Activated CD4-positive, alpha-beta T cell treated with anti-CD3 and anti-CD28 coated beads, Interleukin-2, amount 10 ng/mL, durations not matched to agents 7 days and 5 days (primary cell): ENCODE results near the gene MYRF. TPM values are rescaled to one million over a fixed set of nuclear protein-coding genes. Genes with fewer than 3 reads are reported as not detected.

Source experiments
- CTCF ChIA-PET: fragments of 350-600 bp; sonication (Branson Sonifier 250); formaldehyde crosslinking; loops from one replicate; lab custom pipeline; 2021; ENCODE audit warnings: antibody characterized with exemption; lab: Charles Lee
- POLR2A ChIA-PET: fragments of 350-600 bp; sonication (Branson Sonifier 250); formaldehyde crosslinking; loops from one replicate; lab custom pipeline; 2021; ENCODE audit warnings: antibody characterized with exemption; lab: Charles Lee
- DNase-seq: peaks from one replicate; pipeline ENCODE4 v3.0.0-alpha.2; 2020
- H3K27ac Mint-ChIP-seq: one replicate; pipeline ENCODE4 v1.8.0; 2021; ENCODE audit warnings: mild to moderate bottlenecking, moderate library complexity, mixed read lengths
- H3K27me3 Mint-ChIP-seq: one replicate; pipeline ENCODE4 v1.8.0; 2021; ENCODE audit warnings: mixed read lengths
- H3K36me3 Mint-ChIP-seq: one replicate; pipeline ENCODE4 v1.8.0; 2021; ENCODE audit warnings: low read depth, mixed read lengths
- H3K4me1 Mint-ChIP-seq: one replicate; pipeline ENCODE4 v1.8.0; 2021; ENCODE audit warnings: mixed read lengths
- H3K4me3 Mint-ChIP-seq: one replicate; pipeline ENCODE4 v1.8.0; 2021; ENCODE audit warnings: mild to moderate bottlenecking, moderate library complexity, mixed read lengths
- H3K9me3 Mint-ChIP-seq: one replicate; pipeline ENCODE4 v1.8.0; 2021; ENCODE audit warnings: mixed read lengths
- total RNA-seq, 2 experiments: library from RNA; stranded (reverse); gene quantifications; one replicate each; pipeline ENCODE4 v1.2.3, GENCODE V29; 2021

MYRF gene
- total RNA-seq, 2 experiments from 2014 or later = 1.1 to 1.2 TPM

GRCh38 chr11:61787928-61788491 is 35.6 kb downstream of the MYRF start:
- Mint-ChIP-seq H3K4me3 (no peak overlapping the region), H3K9me3 (no peaks in the 10 kb centered on the region), H3K4me1 (peaks cover 20% of the 10 kb centered on the region), H3K27ac (no peak overlapping the region), H3K27me3 (no peaks in the 10 kb centered on the region), H3K36me3 (peaks cover 23% of the 10 kb centered on the region)
- DNase-seq = peak; percentile 30
- CTCF ChIA-PET = interaction anchor here (1.0 to 2.0 kb wide), 11 partner anchors 8 to 55 kb away, joined by 3 to 11 read pairs (median 4); no protein-coding TSS in a partner anchor
- POLR2A ChIA-PET = no interaction called here

GRCh38 chr11:61791737-61792309 is 39.4 kb downstream of the MYRF start:
- DNase-seq = peak; percentile 45
- POLR2A ChIA-PET = interaction anchor here (0.6 to 2.2 kb wide), 2 partner anchors 24 to 90 kb away, joined by 4 to 7 read pairs; no protein-coding TSS in a partner anchor
- Mint-ChIP-seq H3K27ac (peak overlapping the region; percentile 98), H3K36me3 (peaks cover 51% of the 10 kb centered on the region), H3K4me1 (peaks cover 44% of the 10 kb centered on the region), H3K27me3 (no peaks in the 10 kb centered on the region), H3K9me3 (no peaks in the 10 kb centered on the region), H3K4me3 (peak overlapping the region; percentile 85)
- CTCF ChIA-PET = interaction anchor here (0.6 to 1.8 kb wide), 7 partner anchors 9 to 1040 kb away, joined by 3 to 6 read pairs (median 3); partner anchors contain the start of gene FADS2

DNA sequence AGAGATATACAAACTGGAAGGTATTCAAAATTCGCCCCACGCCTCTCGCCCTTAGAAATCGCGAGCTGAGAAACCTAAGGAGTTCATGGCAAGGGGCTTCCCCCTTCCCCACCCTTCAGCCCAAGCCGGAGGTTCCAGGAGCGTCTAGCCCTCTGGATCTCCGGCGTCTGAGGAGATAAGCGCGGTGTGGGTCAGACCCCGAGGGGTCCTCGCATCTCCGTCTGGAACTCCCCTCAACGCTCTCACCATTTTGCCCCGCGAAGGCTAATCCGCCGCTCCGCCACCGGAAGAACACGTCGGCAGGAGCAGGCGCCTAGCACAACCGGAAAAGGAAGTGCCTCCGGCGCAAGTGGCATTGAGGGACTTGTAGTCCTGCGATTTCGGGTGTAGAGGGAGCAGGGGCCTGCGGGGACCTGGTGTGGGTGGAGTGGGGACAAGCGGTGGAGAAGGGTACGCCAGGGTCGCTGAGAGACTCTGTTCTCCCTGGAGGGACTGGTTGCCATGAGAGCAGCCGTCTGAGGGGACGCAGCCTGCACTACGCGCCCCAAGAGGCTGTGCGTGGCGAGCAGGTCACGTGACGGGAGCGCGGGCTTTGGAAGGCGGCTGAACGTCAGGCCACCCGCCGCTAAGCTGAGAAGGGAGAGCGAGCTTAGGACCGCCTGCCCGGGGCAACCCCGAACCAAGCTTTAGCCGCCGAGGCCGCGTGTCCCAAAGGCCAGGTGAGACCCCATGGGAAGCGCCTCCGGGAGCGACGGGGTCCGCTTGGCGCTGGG is 40.1 kb downstream of the MYRF start, which contains the start of the genes FEN1 and TMEM258:
FEN1 (plus strand) TSS at position 602 of the 773 bp plus-strand sequence. CDS start 2,451 bp downstream, outside the sequence.
TMEM258 (minus strand) TSS at position 290 of the 773 bp plus-strand sequence; CDS start at position 249, 41 bp downstream.
- Mint-ChIP-seq H3K27me3 (no peaks in the 10 kb centered on the region), H3K27ac (peak within 1 kb of the TSS; percentile 98), H3K4me3 (peak within 1 kb of the TSS; percentile 85), H3K9me3 (no peaks in the 10 kb centered on the region), H3K4me1 (peaks cover 49% of the 10 kb centered on the region), H3K36me3 (peaks cover 55% of the 10 kb centered on the region)
- DNase-seq = peak; percentile 91
- ChIA-PET CTCF (interaction anchor here (0.6 to 1.8 kb wide), 16 partner anchors 9 to 1040 kb away, joined by 3 to 6 read pairs (median 3); partner anchors contain the start of genes FADS1 and FADS2), POLR2A (interaction anchor here (0.6 to 2.2 kb wide), 3 partner anchors 23 to 249 kb away, joined by 3 to 7 read pairs (median 4); no protein-coding TSS in a partner anchor)

DNA sequence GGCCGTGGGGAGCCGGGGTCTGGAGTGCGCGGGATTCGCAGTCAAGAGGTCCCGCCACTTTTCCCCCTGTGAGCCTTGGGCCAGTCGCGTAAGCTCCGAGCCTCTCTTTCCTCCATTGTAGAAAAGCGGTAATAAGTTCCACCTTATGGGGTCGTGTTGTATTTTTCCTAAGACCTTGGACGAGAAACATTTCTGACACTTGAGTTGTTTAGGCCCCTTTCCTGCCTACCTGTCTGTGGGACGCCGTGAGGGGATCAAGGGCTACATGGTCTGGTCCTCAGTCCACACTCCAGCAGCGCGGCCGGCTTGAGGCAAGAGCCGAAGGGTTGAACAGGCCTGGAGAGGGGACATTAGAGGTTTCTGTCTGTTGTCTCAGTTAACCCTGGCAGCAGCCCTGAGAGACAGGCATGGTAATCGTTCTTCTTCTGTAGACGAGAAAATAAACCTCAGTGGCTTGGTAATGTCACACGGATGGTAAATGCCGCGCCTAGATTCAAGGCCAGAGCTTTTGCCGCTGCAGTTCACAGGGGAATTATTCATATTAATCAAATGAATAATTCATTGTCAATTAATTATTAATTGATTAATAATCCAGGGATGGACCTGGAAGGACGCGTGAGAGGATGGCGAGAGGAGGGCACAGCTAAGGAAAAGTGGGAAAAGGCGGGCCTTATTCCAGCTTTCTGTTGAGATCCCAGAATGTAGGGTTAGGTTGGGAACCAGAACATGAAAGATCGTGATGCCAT is 40.8 kb downstream of the MYRF start:
- peak; percentile 22 for DNase-seq
- H3K27ac Mint-ChIP-seq = peak overlapping the region; percentile 98
- peaks cover 61% of the 10 kb centered on the region for H3K36me3 Mint-ChIP-seq

GRCh38 chr11:61793829-61794204 is 41.4 kb downstream of the MYRF start:
- Mint-ChIP-seq H3K4me1 (peaks cover 50% of the 10 kb centered on the region), H3K9me3 (no peaks in the 10 kb centered on the region), H3K36me3 (peaks cover 60% of the 10 kb centered on the region), H3K27me3 (no peaks in the 10 kb centered on the region), H3K27ac (peak overlapping the region; percentile 98), H3K4me3 (peak overlapping the region; percentile 85)
- CTCF ChIA-PET = interaction anchor here (1.0 to 1.5 kb wide), 6 partner anchors 11 to 289 kb away, joined by 3 to 5 read pairs (median 4); no protein-coding TSS in a partner anchor
- DNase-seq = no peak
- POLR2A ChIA-PET = interaction anchor here (0.7 kb wide), 1 partner anchor 51 kb away, joined by 3 read pairs; no protein-coding TSS in a partner anchor

More for the DNA sequence above, 40.8 kb downstream of the MYRF start:
- POLR2A ChIA-PET = interaction anchor here (0.6 to 2.2 kb wide), 2 partner anchors 22 to 249 kb away, joined by 3 to 7 read pairs; no protein-coding TSS in a partner anchor
- H3K4me3 Mint-ChIP-seq = peak overlapping the region; percentile 85
- CTCF ChIA-PET = interaction anchor here (0.6 to 1.5 kb wide), 13 partner anchors 10 to 315 kb away, joined by 3 to 5 read pairs (median 3); partner anchors contain the start of genes FADS1 and FADS2
- H3K27me3 Mint-ChIP-seq = no peaks in the 10 kb centered on the region
- H3K9me3 Mint-ChIP-seq = no peaks in the 10 kb centered on the region
- H3K4me1 Mint-ChIP-seq = peaks cover 47% of the 10 kb centered on the region

DNA sequence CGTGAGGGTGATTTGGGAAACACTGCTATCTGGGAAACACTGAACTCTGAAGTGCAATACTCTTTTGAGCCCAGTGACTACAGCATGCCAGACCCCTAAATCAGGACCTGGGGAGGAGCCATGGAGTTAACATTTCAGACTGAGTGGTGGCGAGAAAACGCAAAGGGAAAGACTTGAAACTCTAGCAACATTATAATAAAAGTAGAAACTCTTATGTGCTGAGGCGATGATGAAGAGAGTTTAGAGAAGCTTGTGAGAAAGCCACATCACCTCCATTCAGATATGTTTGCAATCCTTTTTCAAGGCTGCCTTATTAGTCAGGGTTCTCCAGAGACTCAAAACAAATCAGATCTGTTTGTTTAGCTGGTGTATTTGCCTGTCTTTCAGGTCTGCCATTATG is 42.1 kb downstream of the MYRF start:
- Mint-ChIP-seq H3K4me1 (peaks cover 56% of the 10 kb centered on the region), H3K9me3 (no peaks in the 10 kb centered on the region), H3K4me3 (peak overlapping the region; percentile 48), H3K36me3 (peaks cover 60% of the 10 kb centered on the region), H3K27ac (no peak overlapping the region), H3K27me3 (no peaks in the 10 kb centered on the region)
- ChIA-PET CTCF (interaction anchor here (1.5 kb wide), 1 partner anchor 33 kb away, joined by 4 read pairs; no protein-coding TSS in a partner anchor), POLR2A (interaction anchor here (0.7 kb wide), 1 partner anchor 50 kb away, joined by 3 read pairs; no protein-coding TSS in a partner anchor)
- no peak for DNase-seq

DNA sequence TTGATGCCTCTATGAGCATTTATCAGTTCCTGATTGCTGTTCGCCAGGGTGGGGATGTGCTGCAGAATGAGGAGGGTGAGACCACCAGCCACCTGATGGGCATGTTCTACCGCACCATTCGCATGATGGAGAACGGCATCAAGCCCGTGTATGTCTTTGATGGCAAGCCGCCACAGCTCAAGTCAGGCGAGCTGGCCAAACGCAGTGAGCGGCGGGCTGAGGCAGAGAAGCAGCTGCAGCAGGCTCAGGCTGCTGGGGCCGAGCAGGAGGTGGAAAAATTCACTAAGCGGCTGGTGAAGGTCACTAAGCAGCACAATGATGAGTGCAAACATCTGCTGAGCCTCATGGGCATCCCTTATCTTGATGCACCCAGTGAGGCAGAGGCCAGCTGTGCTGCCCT is 43.0 kb downstream of the MYRF start:
- H3K27me3 Mint-ChIP-seq = no peaks in the 10 kb centered on the region

GRCh38 chr11:61795876-61796526 is 43.6 kb downstream of the MYRF start:
- Mint-ChIP-seq H3K9me3 (no peaks in the 10 kb centered on the region), H3K4me1 (peaks cover 49% of the 10 kb centered on the region), H3K4me3 (no peak overlapping the region), H3K27ac (no peak overlapping the region), H3K27me3 (no peaks in the 10 kb centered on the region), H3K36me3 (peaks cover 54% of the 10 kb centered on the region)
- POLR2A ChIA-PET = interaction anchor here (0.7 kb wide), 1 partner anchor 11 kb away, joined by 3 read pairs; no protein-coding TSS in a partner anchor
- CTCF ChIA-PET = interaction anchor here (0.6 to 6.7 kb wide), 9 partner anchors 8 to 316 kb away, joined by 3 to 57 read pairs (median 4); partner anchors contain the start of gene FADS1
- DNase-seq = no peak

More for the DNA sequence above, 43.0 kb downstream of the MYRF start:
- Mint-ChIP-seq H3K4me3 (peak overlapping the region; percentile 48), H3K36me3 (peaks cover 54% of the 10 kb centered on the region), H3K27ac (peak overlapping the region; percentile 60), H3K4me1 (peaks cover 50% of the 10 kb centered on the region), H3K9me3 (no peaks in the 10 kb centered on the region)
- ChIA-PET POLR2A (no interaction called here), CTCF (interaction anchor here (1.6 to 6.7 kb wide), 3 partner anchors 18 to 317 kb away, joined by 4 to 57 read pairs (median 19); partner anchors contain the start of gene FADS1)
- no peak for DNase-seq

DNA sequence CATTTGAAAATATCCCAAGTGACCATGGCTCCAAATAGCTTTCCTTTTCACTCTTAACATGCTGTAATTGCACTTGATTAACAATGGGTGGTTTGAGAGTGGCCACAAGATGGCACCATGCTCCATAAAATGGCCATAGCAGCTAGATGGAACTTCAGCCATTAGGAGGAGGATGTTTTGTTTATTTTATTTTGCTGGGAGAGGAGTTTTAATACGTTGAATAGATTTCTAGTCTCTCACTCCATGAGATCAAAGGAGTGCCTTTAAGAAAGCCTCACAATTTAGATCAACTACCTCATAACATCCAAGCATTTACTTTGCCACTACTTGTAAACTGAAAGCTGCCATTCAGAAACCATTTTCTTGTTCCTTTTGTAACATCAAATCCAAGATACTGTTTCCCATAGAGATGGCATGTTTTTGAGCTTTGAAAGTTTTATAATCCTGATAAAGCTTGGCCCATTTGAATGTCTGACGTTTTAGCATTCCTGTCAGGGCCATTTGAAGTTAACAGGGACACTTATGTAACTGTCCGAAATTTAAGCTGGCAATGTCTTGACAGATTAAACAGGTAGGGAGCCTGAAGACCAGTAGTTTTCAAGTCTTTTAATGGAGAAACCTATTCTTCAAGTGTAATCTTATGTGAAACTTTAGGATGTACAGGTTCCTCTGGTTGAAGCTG is 45.0 kb downstream of the MYRF start:
- DNase-seq = peak; percentile 86
- peaks cover 42% of the 10 kb centered on the region for H3K4me1 Mint-ChIP-seq
- CTCF ChIA-PET = interaction anchor here (0.5 to 6.7 kb wide), 24 partner anchors 8 to 1322 kb away, joined by 3 to 57 read pairs (median 4); partner anchors contain the start of genes BEST1, FADS1 and FADS2
- POLR2A ChIA-PET = interaction anchor here (0.6 to 0.7 kb wide), 3 partner anchors 22 to 152 kb away, joined by 3 read pairs; no protein-coding TSS in a partner anchor
- H3K27me3 Mint-ChIP-seq = no peaks in the 10 kb centered on the region
- no peaks in the 10 kb centered on the region for H3K9me3 Mint-ChIP-seq
- peaks cover 59% of the 10 kb centered on the region for H3K36me3 Mint-ChIP-seq
- H3K27ac Mint-ChIP-seq = no peak overlapping the region
- no peak overlapping the region for H3K4me3 Mint-ChIP-seq

DNA sequence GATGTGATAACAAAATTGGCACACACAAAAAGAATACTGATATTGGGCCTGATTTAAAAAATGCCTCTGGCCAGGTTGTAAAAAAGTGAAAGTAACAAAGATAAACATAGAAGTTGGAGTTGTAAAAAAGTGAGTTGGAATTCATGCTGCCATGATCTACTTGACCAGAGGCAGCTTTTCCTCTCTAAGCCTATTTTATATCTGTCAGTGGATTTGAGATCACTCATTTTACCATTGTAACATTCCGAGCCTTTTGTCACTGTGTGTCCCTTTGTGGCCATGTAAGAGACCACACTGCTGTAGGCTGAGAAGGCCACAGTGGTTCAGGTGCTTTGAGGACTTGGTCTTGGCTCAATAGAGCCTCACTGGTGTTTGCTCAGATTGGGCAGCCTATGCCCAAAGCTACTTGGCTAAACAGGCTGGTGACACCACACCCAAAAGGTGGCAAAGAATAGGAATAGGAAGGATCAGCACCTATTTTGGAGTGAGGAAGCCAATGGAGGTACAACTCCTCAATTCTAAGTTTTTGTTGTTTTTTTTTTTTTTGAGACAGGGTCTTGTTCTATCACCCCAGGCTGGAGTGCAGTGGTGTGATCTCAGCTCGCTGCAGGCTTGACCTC is 47.3 kb downstream of the MYRF start:
- POLR2A ChIA-PET = no interaction called here
- H3K27ac Mint-ChIP-seq = no peak overlapping the region
- CTCF ChIA-PET = interaction anchor here (3.0 to 6.7 kb wide), 2 partner anchors 14 to 29 kb away, joined by 12 to 57 read pairs; partner anchors contain the start of genes FADS1 and FADS2
- H3K36me3 Mint-ChIP-seq = peaks cover 64% of the 10 kb centered on the region
- H3K27me3 Mint-ChIP-seq = no peaks in the 10 kb centered on the region
- H3K9me3 Mint-ChIP-seq = no peaks in the 10 kb centered on the region
- no peak for DNase-seq
- H3K4me3 Mint-ChIP-seq = no peak overlapping the region
- H3K4me1 Mint-ChIP-seq = peaks cover 33% of the 10 kb centered on the region
